CD1c-positive myeloid dendritic cell (primary cell): ENCODE data around the gene IGSF3.
"Not testable (repeated sequence)": the region's sequence is repeated elsewhere in the genome, so short reads cannot be mapped to it uniquely, and the experiment has no call there.

Experiments used
- DNase-seq: peaks from one replicate; pipeline ENCODE4 v3.0.0-alpha.2; 2016; ENCODE audit errors: extremely low spot score

IGSF3 gene

DNA sequence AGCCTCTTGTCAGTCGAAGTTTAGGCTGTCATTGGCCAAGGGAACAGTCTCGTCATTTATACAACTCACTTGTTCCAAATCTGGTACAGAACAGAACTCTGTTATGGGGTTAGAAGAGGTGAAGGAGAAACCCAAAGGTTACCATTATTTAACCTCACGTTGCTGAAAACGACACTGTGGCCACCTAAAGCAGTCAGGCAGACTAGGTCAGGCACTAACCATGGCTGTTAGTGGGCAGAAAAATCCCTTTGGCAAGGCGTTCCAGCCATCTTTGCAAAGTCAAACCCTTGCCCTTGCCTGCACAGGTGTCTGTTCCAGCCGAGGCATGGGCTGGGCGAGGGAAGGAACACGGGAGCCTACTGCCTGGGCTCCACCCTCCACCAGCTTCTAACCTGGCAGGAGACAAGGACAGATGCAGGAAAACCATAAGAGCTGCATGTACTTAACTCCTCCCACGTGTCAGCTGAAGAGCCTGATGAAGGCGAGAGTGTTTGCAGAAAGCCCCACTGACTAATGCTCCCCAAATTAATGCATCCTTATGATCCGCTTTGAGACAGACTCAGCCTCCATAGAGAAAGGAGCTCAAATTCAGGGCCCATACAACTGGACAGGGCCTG, 69.0 kb downstream of the IGSF3 start:
- not testable (repeated sequence) for DNase-seq

GRCh38 chr1:116597388-116597787, 70.1 kb downstream of the IGSF3 start:
- not testable (repeated sequence) for DNase-seq

DNA sequence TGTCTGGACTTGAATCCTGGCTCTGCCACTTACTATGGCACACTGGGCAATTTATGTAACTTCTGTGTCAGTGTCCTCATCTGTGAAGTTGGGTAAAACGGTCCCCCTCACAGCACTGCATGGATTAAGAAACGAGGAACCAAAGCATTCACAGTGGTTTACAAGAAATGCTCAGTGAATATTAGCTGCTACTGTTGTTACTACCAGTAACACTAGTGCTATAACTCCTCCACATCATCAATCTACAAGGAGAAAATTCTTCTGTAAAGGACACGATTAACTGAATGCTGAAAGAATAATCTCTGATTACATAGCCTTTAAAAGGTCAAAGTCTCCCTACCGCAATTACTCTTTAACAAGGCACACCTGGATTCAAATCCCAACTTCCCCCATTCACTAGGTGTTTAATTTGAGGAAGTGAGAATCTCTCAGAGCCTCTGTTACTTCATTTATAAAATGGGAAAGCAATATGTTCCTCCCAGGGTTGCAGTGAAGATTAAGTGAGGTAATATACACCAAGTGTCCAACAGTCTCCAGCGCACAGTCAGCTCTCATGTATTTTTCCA, 70.7 kb downstream of the IGSF3 start:
- DNase-seq, result peak; percentile 32

DNA sequence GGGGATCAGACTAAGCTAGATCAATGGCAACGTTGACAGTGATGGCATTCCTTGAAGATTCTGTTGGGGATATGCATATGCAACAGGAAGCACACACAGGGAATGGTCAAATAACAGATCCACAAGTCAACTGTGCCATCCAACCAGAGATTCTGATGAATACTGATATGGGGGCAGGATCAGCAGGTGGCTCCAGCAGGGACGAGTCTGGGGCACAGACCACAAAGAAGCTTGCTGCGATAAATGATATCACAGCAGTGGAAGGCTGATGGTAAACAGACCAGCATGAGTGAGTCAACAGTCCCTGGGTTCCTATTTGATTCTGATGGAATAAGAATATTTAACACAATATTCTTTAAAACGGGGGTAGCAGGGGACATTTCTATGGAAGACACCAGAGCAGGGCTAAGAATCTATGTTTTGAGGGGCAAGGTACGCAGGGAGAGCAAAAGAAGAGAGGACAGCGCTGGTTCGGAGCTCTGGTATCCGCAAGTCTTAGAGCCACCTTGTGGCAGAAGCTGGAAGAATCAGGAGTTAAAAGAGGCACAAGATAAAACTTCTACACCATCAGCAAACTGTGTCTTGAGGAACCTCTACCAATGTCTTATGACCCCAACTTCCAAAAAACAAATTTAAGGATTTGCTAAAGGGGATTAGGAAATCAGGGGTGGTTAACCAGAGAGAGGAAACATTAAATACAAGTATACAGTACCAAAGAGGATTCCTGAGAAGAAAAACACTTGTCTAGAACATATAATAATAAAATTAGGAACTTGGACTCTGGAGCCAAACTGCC, 71.4 kb downstream of the IGSF3 start:
- peak; percentile 48 for DNase-seq

DNA sequence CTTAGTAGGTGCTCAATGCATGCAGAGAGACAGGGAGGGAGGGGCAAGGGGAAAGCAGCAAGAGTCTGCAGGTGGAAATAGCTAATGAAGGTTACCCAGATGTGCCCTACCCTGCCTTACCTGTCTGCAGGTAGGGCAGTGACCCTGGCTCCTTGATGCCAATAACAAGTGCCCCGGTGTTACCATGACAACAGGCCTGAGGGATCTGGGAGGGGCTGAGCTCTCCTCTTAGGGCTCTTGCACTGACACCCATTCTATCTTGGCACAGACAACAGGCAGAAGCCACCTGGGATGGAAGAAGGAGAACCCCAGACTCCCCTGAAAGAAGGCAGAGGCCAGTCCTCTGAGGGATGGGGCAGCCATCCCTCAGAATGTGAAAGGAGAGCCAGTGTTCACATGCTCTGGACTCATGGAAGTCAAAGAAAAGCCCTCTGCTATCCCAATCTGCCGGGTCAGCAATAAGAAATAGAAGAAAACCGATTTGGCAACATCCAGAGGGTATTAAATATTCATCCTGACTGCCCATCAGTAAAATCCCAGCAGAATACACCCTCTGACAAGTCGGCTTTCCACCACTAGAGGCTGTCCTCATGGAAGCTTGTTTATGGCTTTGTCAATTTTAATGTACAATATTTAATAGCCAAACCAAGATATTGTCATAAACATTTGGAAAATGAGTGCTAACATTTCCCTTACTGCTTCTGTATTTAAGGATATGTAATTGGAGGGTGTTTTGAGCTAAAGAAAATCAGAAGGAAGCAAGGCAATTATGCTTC, 72.3 kb downstream of the IGSF3 start:
- not testable (repeated sequence) for DNase-seq

DNA sequence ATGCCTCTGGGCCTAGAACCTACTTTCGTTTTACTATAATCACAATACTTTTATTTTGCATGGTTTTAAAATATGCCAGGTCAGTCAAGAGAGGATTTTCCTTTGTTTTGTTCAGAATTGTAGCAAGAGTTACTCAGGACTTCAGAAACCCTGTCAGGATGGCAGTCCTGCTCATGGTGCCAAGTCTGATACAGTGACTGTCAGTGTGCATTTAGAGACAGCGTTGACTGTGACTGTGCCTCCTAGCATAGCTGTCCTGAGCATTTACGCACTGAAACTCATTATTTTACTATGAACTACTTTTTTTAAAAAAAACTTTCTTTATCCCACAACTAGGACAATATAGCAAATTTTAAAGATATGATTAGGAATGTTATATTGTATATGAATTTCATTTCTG, 73.6 kb downstream of the IGSF3 start:
- not testable (repeated sequence) for DNase-seq

- DNase-seq, result not testable (repeated sequence)
Observed at GRCh38 chr1:116593401-116593800, 74.1 kb downstream of the IGSF3 start.

GRCh38 chr1:116591951-116592605, 75.5 kb downstream of the IGSF3 start:
- DNase-seq, result not testable (repeated sequence)

- DNase-seq, result peak; percentile 34
Observed at GRCh38 chr1:116591006-116591950, 76.3 kb downstream of the IGSF3 start.

DNA sequence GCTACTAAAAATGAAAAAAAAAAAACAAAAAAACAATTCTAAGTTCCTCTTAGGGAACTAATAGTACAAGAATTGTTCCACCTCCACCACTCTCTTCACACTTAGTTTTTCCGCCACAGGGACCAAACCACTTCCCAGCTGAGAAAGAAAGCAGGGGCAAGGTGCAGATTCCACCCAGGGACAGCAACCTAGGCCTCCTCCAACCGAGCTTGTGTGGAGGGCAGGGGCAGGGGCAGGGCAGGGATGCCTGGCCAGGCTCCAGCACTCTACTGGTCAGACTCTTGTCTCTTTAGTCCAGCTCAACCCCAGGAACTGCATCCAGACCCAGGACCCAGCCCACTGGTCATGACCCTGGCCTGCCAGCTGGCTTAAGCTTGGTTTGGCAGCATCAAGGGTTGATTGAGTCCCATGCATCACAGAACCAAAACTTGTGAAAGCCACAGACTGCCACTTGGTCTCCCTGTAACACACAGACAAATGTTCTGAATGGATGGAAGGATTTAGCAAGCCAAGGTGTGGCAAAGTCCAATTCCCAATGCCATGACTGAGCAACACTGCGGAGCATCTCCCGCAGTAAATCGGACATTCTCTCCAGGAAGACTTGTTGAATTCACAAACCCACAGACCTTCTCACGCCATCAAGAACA, 77.1 kb downstream of the IGSF3 start:
- not testable (repeated sequence) for DNase-seq

DNA sequence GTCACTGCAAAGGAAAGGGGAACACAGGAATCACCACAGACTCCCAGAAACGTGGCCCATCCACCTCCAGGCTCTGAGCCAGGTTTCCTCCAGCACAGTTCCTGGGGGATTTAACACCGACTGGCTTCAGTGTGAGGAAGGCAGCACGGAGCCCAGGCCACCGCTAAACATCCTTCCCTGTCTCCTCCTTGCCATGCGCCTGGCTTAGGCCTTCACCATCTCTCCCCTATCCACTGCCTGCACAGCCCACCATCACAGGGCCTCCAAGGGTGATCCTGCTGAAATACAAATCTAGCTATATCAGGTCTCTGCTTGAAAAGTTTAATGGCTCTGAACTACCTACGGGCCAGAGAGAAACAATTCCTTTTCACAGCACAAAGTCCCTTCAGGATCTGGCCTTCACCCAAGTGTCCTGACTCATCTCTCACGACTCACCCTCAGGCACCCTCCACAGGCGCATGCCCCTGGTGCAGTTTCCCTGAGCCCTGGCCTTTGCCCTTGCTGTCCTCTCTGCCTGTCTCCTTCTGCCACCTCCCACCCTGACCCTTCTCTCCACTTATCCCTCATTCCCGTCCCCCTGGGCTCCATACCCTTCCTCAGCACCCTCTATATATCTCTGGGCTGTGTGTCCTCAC, 78.3 kb downstream of the IGSF3 start:
- DNase-seq, result not testable (repeated sequence)

DNA sequence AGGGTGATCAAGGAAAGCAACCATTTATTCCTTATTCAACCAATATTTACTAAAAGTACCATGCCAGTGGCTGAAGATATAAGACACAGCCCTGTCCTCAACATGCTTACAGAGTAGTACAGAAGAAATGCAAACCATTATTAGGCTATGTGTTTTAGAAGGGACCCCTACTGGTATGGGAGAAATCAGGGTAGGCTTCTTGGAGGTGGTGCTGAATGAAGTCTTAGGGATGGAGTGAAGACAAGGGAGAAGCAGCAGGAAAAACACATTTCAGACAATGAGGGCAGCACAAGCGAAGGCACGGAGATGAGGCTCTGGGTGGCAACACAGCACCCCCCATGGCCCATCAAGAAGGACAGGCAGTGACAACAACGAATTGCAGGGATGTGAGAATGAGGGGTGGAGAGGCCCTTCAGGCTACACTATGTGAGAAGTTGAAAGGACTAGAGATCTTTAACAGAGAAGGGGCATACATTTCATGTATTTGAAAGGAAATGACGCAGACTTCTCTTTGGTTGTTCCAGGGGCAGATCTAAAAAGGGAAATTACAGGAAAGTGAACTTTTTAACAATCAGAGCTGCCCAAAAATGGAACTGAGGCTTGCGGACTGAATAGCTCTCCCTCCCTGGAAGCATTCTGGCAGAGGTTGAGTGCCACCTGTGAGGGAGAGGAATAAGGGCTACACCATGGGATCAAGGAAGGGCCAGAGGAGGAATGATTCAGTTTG, 79.9 kb downstream of the IGSF3 start:
- peak; percentile 37 for DNase-seq

GRCh38 chr1:116586741-116587143, 80.8 kb downstream of the IGSF3 start:
- no peak for DNase-seq

DNA sequence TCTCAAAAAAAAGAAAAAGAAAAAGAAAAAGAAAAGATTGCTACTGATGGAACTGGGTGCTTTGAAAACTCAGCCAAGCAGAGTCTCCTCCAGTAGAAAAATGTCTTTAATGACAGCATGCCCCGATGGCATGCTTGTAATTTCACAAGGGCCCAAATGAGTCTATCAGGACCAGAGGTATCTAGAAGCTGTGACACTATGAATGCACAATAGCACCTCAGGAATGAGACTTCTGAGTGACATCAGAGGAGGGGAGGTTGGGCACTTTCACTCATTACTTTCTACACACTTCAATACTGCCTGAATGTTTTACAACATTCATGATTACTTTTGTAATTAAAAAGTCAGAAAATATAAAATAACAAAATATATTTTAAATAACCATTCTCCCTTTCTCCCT, 81.6 kb downstream of the IGSF3 start:
- DNase-seq, result no peak

- DNase-seq, result no peak
Observed at GRCh38 chr1:116581323-116581885, 86.1 kb downstream of the IGSF3 start.

GRCh38 chr1:116580446-116581322, 86.8 kb downstream of the IGSF3 start:
- no peak for DNase-seq

DNA sequence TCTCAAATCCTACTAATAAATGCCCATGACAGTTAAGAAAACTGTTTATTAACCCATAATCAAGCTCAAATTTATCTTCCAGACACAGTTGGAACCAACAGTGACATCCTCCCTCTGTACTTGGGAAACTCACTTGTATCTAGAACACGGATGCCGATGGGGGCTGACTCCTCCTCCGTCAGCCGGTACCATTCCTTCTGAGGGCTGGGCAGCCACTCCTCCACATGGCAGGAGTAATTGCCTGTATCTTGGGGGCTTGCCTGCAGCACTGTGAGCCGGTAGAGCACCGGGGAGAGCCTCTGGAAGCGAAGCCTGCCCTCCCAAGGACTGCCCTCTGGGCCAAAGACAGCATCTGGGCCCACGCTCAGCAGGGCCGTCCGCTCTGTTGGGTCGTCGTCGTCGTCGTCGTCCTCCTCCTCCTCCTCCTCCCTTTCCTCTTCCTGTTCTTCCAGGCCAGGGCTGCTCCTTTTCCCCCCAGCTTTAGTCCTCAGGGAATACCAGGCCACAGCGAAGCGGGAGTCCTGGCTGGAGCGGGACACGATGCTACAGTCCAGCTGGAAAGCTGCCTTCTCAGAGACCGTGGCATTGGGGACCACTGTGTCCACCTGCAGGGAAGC, 88.2 kb downstream of the IGSF3 start:
- DNase-seq, result no peak
